SKM-1 treated with dmso at 0.1 percent for 144 hours (cell line): ENCODE results near the gene GNLY.

Experiments
- DNase-seq: peaks from one replicate; lab custom pipeline; 2025; ENCODE audit not compliant: unreplicated experiment; lab: John Stamatoyannopoulos, UW

GNLY gene

DNA sequence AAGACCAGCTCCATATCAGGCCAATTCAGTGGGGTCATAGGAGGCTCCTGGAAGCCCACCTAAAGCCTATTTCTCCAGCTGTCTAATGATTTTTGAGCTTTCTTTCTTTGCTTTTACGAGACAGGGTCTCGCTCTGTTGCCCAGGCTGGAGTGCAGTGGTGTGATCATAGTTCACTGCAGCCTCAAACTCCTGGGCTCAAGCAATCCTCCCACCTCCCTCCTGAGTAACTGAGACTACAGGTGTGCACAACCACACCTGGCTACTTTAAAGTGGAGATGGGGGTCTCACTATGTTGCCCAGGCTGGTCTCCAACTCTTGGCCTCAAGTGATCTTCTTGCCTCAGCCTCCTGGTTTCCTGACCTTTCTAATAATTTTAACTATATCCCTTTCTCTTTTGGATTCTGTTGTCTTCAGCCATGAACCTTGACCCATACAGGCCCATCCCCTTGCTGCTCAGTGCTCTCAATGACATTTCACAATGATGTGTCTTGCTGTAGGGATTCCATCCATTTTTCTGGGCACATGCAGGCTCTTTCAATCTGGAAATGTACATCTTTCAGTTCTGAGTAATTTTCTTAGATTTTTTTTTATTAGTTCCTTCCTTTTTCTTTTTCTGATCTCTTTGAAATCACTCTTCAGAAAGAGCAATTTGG lies 29.7 kb downstream of the GNLY start:
- no peak for DNase-seq

DNA sequence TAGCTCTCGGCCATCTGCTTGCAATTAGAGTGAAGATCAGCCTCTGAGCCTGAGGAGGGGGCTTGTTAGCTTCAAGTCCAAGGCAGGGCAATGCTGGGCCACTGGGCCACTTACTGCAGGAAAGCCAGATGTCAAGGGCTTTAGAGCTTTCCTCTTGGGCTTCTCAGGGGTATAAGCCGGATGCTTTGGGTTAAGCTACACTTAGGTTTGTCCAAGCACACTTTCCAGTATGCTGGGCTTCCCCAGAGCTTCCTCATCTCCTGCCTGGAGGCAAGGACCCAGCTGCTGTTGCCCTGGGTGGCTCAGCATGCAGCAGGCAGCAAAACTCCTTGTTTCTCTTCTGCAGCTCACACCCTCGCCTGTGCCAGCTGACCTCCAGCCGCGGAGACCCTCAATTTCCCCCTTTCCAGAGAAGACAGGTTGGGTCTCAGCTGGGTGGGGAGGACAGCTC lies 30.6 kb downstream of the GNLY start:
- no peak for DNase-seq

DNA sequence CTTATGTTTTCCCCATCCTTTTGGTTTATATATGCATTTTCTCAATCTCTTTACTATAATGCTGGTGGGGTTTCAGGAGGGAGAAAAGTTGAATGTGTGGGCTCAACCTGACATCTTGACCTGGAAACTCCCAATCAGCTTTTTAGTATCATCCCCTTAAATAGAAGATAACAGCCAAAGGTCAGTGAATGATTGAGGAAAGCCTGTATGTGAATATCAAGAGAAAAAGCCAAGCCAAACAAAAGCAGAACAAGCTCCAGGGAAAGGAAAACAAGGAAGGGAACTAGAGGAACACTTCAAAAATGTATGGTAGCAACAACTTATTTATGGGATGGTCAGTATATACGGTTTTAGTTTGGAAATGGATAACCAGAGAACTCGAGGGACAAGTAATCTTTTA lies 31.3 kb downstream of the GNLY start:
- DNase-seq = no peak

DNA sequence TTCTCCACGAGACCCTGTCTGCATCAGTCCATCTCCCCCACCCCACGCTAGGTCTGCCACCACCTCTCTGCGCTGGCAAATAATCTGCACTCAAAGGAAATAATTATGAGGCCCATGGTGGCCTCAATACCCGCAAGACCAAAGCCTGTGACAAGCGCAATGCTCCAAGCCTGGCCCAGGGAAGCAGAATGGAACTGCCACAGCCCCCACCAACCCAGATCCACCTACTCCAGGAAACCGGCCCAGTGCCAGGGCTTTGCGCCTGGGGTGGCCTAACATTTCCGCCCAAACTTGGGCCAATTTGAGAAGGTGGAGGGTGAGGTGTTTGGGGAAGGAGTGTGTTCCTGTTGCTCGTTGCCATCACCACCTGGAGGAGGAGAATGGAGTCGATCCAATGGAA lies 33.6 kb downstream of the GNLY start:
- DNase-seq = no peak

GRCh38 chr2:85728342-85728741 lies 34.2 kb downstream of the GNLY start:
- DNase-seq = no peak

GRCh38 chr2:85728883-85729824 lies 35.0 kb downstream of the GNLY start:
- DNase-seq = peak; percentile 86

GRCh38 chr2:85729825-85730510 lies 35.8 kb downstream of the GNLY start:
- no peak for DNase-seq

GRCh38 chr2:85730686-85731230 lies 36.6 kb downstream of the GNLY start:
- no peak for DNase-seq

GRCh38 chr2:85731606-85732005 lies 37.4 kb downstream of the GNLY start:
- DNase-seq = no peak

DNA sequence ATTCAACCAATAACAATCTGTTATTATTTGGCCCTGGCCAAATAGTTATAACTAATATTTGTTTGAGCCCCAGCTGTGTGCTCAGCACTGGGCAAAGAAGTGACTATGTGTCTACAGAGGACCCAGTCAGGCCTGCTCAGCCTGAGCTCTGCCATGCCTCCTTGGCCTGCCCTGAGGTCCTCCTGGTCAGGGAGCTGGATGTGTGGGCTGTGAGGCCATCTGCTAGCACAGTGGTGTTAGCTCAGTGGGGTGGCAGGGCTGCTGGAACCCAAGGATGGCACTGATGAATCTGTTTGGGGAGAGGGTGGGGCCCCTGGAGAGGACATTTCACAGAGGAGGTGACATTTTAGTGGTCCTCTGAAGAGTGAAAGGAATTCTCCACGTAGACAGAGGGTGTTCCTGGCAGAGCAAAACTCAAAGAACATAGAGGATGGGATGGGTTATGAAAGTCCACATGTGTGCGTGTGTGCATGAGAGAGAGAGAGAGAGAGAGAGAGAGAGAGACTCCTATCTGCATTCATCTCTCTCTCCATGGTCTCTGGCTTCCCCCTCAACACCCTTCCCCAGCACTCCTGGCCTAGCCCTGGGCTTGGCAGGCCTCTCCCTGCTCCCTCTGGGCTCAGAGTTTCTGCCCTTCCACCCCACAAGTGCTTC lies 38.4 kb downstream of the GNLY start:
- DNase-seq = no peak

DNA sequence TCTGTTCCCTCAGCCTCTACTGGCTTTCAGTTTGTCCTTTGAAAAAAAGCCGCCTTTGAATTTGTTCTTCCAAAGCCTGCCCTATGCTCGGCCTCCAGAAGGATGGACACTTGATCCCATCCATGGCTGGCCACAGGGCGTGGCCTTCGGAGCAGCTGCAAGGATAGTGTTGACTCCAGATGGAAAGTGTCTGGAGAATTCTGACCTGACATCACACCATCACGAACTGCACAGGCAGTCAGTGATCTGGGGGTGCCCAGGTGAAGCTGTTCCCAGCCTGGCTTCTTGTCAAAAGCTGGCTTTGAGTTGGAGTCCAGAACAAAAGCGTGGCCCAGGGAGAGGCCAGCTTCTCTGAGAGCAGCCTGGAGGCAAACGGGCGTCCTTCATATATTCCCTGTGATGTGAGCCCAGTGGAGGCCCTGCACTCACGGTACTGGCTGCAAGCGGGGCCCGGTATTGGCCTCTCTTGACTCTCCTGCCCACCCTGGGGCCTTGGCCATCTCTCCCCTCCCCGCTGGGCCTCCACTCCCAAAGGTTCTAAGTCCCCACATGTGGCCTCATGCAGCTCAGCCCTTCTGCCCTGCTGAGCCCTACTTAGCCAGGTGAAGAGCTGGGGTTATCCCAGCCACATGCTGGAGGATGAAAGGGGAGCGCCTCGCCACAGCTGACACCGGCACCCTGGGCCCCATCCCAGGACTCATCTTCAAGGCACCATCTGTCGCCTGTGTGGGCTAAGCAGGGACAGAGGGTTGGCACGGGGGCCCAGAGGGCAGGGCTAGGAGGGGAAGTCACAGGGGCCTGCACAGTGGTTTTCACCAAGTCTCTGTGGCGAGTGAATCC lies 39.2 kb downstream of the GNLY start:
- DNase-seq = no peak

DNA sequence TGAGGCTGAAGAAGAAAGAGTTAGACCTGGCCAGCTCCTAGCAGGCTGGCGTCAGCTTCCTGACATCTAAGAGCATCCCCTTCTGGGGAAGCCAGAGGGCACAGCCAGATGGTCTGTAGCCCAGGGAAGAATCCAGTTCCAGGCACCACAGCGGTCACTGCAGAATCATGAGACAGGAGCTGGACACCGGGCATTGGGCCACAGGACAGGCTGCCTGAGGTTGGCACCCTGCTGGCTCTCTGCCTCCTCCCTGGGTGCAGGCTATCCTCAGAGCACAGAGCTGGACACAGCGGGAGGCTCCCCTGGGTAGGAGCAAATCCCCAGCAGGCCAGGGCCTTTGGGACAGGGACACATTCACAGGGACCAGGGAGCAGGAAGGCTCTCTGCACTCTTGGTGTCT lies 39.9 kb downstream of the GNLY start:
- DNase-seq = no peak

GRCh38 chr2:85734942-85735608 lies 40.9 kb downstream of the GNLY start:
- DNase-seq = no peak

- DNase-seq = no peak
These were observed 41.5 kb downstream of the GNLY start for GRCh38 chr2:85735691-85736090.

DNA sequence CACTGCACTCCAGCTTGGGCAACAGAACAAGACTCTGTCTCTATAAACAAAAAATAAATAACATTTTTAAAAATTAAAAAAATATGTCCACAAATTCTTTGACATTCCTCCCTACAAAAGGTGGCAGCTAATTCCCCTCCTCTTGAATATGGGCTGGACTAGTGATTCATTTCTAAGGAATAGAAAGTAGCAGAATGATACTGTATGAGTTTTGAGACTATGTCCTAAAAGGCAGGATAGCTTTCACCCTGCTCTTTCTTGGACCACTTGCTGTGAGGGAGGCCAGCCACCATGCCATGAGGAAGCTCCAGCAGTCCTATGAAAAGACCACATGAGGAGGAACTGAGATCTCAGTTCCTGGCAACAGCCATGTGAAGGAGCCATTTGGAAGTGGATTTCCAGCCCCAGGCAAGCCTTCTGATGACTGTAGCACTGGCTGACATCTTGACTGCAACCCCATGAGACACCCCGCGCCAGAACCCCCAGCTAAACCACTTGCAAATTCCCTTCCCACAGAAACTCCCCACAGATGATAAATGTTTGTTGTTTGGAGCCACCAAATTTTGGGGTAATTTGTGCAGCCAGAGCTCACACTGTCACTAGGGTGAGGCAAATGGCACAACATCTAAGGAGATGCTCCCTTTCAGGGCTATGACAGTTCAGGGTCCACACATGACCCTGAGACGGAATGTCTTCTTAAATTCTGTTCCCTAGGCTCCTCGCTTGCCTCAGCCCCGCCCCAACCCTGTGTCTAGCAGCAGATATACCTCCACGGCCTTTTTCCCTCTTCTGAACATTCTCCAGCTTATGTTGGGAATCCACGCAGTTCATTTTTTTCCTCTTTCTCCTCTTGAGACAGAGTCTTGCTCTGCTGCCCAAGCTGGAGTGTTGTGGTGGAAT lies 42.5 kb downstream of the GNLY start:
- DNase-seq = no peak

DNA sequence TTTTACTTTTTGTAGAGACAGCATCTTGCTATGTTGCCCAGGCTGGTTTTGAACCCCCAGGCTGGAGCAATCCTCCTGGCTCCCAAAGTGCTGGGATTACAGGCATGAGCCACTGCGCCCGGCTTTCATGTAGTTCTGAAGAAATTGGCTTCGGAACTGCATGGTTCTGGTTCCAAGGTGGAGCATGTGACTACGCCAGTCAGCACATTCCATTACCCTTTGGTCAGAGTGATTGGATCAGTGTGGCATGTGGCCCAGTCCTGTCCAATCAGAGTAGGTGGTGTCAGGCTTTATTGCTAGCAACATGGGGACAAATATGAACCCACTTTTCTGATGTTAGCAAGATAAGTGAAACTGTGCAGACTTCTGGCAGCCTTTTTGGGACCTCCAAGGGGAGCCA lies 43.3 kb downstream of the GNLY start:
- DNase-seq = no peak

GRCh38 chr2:85737961-85738360 lies 43.8 kb downstream of the GNLY start:
- DNase-seq = no peak

- DNase-seq = no peak
These were observed 46.0 kb downstream of the GNLY start for GRCh38 chr2:85740193-85740592.
